Keratinocyte (primary cell): ENCODE results near the gene SLC25A12. TPM values are rescaled to one million over a fixed set of nuclear protein-coding genes. Genes with fewer than 3 reads are reported as not detected.

Experiments used
- DNase-seq: peaks from one replicate; pipeline ENCODE4 v3.0.0-alpha.2; 2011; ENCODE audit warnings: low read depth, missing footprints, low spot score
- FAIRE-seq: peaks from 2 replicates; lab custom pipeline; 2011; peaks lifted over from hg19 to GRCh38; lab: Jason Lieb, UNC
- H2AFZ ChIP-seq: 2 replicates; pipeline ENCODE4 v1.6.0; 2012; ENCODE audit warnings: low read length, control low read depth, inconsistent platforms; ENCODE audit not compliant: control insufficient read depth
- H3K27ac ChIP-seq: 2 replicates; pipeline ENCODE4 v1.5.1; 2011; ENCODE audit warnings: low read length; ENCODE audit not compliant: control insufficient read depth, insufficient read depth
- H3K27me3 ChIP-seq: 3 replicates; pipeline ENCODE4 v1.6.0; 2011; ENCODE audit warnings: low read length; ENCODE audit not compliant: control insufficient read depth, insufficient read depth; ENCODE audit errors: extremely low read depth
- H3K36me3 ChIP-seq, 2 experiments: 2 replicates in 1 of 2; 3 replicates in 1 of 2; pipeline ENCODE4 v1.5.1; 2011; ENCODE audit warnings: low read length in 2 of 2, mild to moderate bottlenecking in 1 of 2; ENCODE audit not compliant: control insufficient read depth in 2 of 2, insufficient read depth in 2 of 2; ENCODE audit errors: extremely low read depth in 1 of 2
- H3K4me1 ChIP-seq: 3 replicates; pipeline ENCODE4 v1.5.1; 2011; ENCODE audit warnings: low read length; ENCODE audit not compliant: control insufficient read depth, insufficient read depth; ENCODE audit errors: extremely low read depth
- H3K4me2 ChIP-seq: 3 replicates; pipeline ENCODE4 v1.6.0; 2011; ENCODE audit warnings: low read depth, low read length; ENCODE audit not compliant: control insufficient read depth, insufficient read depth; ENCODE audit errors: extremely low read depth
- H3K4me3 ChIP-seq, 3 experiments: fragments of 200-600 bp in 1 of 3; sonication (generic) in 1 of 3; 2 replicates in 2 of 3; 3 replicates in 1 of 3; pipeline ENCODE4 v1.5.1; 2011 to 2016; ENCODE audit warnings: low read length in 3 of 3, mild to moderate bottlenecking in 3 of 3, control low read depth in 2 of 3, inconsistent platforms in 1 of 3, low read depth in 1 of 3, mixed read lengths in 1 of 3, mixed run types in 1 of 3, moderate library complexity in 1 of 3; ENCODE audit not compliant: control insufficient read depth in 2 of 3, insufficient read depth in 2 of 3; ENCODE audit errors: extremely low read depth in 1 of 3
- H3K79me2 ChIP-seq: 2 replicates; pipeline ENCODE4 v1.6.0; 2012; ENCODE audit warnings: low read length; ENCODE audit not compliant: control insufficient read depth, insufficient read depth
- H3K9ac ChIP-seq: 3 replicates; pipeline ENCODE4 v1.6.0; 2011; ENCODE audit warnings: low read length; ENCODE audit not compliant: control insufficient read depth, insufficient read depth; ENCODE audit errors: extremely low read depth
- H3K9me1 ChIP-seq: 3 replicates; pipeline ENCODE4 v1.6.0; 2011; ENCODE audit warnings: low read length; ENCODE audit not compliant: control insufficient read depth, insufficient read depth; ENCODE audit errors: extremely low read depth
- H3K9me3 ChIP-seq: 2 replicates; pipeline ENCODE4 v1.5.1; 2012; ENCODE audit warnings: low read depth, low read length; ENCODE audit not compliant: control insufficient read depth
- H4K20me1 ChIP-seq: 3 replicates; pipeline ENCODE4 v1.6.0; 2011; ENCODE audit warnings: low read length; ENCODE audit not compliant: control insufficient read depth, insufficient read depth; ENCODE audit errors: extremely low read depth
- EZH2 ChIP-seq: IDR thresholded peaks from one replicate; pipeline ENCODE4 v1.6.1; 2012; ENCODE audit warnings: inconsistent platforms, mild to moderate bottlenecking, low read length, moderate library complexity
- dilution Hi-C: fragments of 300-500 bp; cut with MboI; formaldehyde crosslinking; loops from one replicate; pipeline ENCODE4 v1.7.0; 2020; ENCODE audit warnings: low sequenced_read_pairs; ENCODE audit not compliant: extremely low pct_ligation_motif_present
- polyA minus RNA-seq, 3 experiments: library from RNA; depleted of rRNA, polyadenylated mRNA; stranded (reverse); fragments of >200 nt; gene quantifications; 1 replicate in 1 of 3; 2 replicates in 1 of 3; 3 replicates in 1 of 3; pipeline ENCODE4 v1.2.3, GENCODE V29; 2011
- polyA plus RNA-seq, 5 experiments: library from polyadenylated mRNA; depleted of rRNA in 3 of 5; stranded (reverse) in 3 of 5; stranded (forward) in 1 of 5; unstranded in 1 of 5; fragments of >200 nt; gene quantifications; 1 replicate in 1 of 5; 2 replicates in 3 of 5; 3 replicates in 1 of 5; pipeline versions ENCODE4 v1.2.1 to v1.2.3, GENCODE V29; 2011 to 2012; ENCODE audit warnings: missing spikeins in 2 of 5, low read depth in 1 of 5, low replicate concordance in 1 of 5
- TF ChIP-seq, protein P1 (sequence below), 3 experiments: IDR thresholded peaks in 1 of 3; conservative IDR thresholded peaks in 1 of 3; optimal IDR thresholded peaks in 1 of 3; 2 replicates in 2 of 3; 3 replicates in 1 of 3; pipeline versions ENCODE3 to v1.5.1; 2011; ENCODE audit warnings: low read length in 3 of 3, mild to moderate bottlenecking in 3 of 3, moderate library complexity in 2 of 3, control low read depth in 1 of 3, inconsistent platforms in 1 of 3; ENCODE audit not compliant: insufficient read depth in 2 of 3; ENCODE audit errors: extremely low read depth in 1 of 3

The SLC25A12 gene
- polyA plus RNA-seq: 19.3 to 27.7 TPM (median 24.1 TPM) in 3 replicates
- polyA plus RNA-seq (2011; ENCODE audit: low read depth): 4.9 TPM
- 12.9 and 20.7 TPM in 2 replicates for polyA plus RNA-seq (2011; cell fraction: cytosol; rRNA removed)
- 26.7 and 28.8 TPM in 2 replicates for polyA plus RNA-seq (2011; cell fraction: nucleus; rRNA removed)
- polyA plus RNA-seq (2012; ENCODE audit: low replicate concordance): 7.9 and 11.2 TPM in 2 replicates
- 7.7 to 25.8 TPM (median 22.1 TPM) in 3 replicates for polyA minus RNA-seq
- 11.9 TPM for polyA minus RNA-seq (2011; cell fraction: cytosol; rRNA and poly(A)+ RNA removed)
- 16.7 and 25.5 TPM in 2 replicates for polyA minus RNA-seq (2011; cell fraction: nucleus; rRNA and poly(A)+ RNA removed)

GRCh38 chr2:171893824-171894611 is at the start of gene SLC25A12:
Gene SLC25A12, minus strand, starts transcription at chr2:171894244. Its CDS starts 30 bp downstream, at chr2:171894214.
- Histone ChIP-seq H3K9me1 (no peaks in the 10 kb centered on the region), H3K4me3 (peak within 1 kb of the TSS; percentile 92 to 100 (median 96)), H3K4me2 (peak within 1 kb of the TSS; percentile 98), H3K4me1 (peaks cover 16% of the 10 kb centered on the region), H3K9ac (peak within 1 kb of the TSS; percentile 88), H3K36me3 (no peaks in the 10 kb centered on the region), H3K27ac (peak within 1 kb of the TSS; percentile 69), H3K9me3 (no peaks in the 10 kb centered on the region), H3K79me2 (peaks cover 9% of the 10 kb centered on the region), H4K20me1 (no peaks in the 10 kb centered on the region), H2AFZ (peak within 1 kb of the TSS; percentile 100), H3K27me3 (no peaks in the 10 kb centered on the region)
- no peak for TF ChIP-seq EZH2
- TF ChIP-seq, protein P1, sequence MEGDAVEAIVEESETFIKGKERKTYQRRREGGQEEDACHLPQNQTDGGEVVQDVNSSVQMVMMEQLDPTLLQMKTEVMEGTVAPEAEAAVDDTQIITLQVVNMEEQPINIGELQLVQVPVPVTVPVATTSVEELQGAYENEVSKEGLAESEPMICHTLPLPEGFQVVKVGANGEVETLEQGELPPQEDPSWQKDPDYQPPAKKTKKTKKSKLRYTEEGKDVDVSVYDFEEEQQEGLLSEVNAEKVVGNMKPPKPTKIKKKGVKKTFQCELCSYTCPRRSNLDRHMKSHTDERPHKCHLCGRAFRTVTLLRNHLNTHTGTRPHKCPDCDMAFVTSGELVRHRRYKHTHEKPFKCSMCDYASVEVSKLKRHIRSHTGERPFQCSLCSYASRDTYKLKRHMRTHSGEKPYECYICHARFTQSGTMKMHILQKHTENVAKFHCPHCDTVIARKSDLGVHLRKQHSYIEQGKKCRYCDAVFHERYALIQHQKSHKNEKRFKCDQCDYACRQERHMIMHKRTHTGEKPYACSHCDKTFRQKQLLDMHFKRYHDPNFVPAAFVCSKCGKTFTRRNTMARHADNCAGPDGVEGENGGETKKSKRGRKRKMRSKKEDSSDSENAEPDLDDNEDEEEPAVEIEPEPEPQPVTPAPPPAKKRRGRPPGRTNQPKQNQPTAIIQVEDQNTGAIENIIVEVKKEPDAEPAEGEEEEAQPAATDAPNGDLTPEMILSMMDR (optimal IDR thresholded peaks at IDR 0.05 in 1 of 3, IDR thresholded peaks at IDR 0.05 in 1 of 3, conservative IDR thresholded peaks at IDR 0.05 in 1 of 3; ENCODE audit: extremely low read depth in 1 of 3, insufficient read depth in 2 of 3, low read length in 3 of 3): no peak
- DNase-seq (no peak), FAIRE-seq (no peak)
- dilution Hi-C loops: no loop called here

GRCh38 chr2:171941316-171941699 is 47.3 kb upstream of the SLC25A12 start:
- Histone ChIP-seq H2AFZ (no peak overlapping the region), H3K79me2 (peaks cover 49% of the 10 kb centered on the region), H3K4me3 (no peak overlapping the region), H3K27ac (no peak overlapping the region), H3K4me1 (no peaks in the 10 kb centered on the region), H3K4me2 (no peak overlapping the region), H3K9me3 (no peaks in the 10 kb centered on the region), H4K20me1 (peaks cover 3% of the 10 kb centered on the region), H3K27me3 (no peaks in the 10 kb centered on the region), H3K9ac (no peak overlapping the region), H3K9me1 (no peaks in the 10 kb centered on the region), H3K36me3 (peaks cover 0 to 5% of the 10 kb centered on the region in 2 experiments)
- TF ChIP-seq EZH2: no peak
- TF ChIP-seq, protein P1 (optimal IDR thresholded peaks at IDR 0.05 in 1 of 3, IDR thresholded peaks at IDR 0.05 in 1 of 3, conservative IDR thresholded peaks at IDR 0.05 in 1 of 3; ENCODE audit: extremely low read depth in 1 of 3, insufficient read depth in 2 of 3, low read length in 3 of 3): no peak
- DNase-seq (no peak), FAIRE-seq (no peak)
- dilution Hi-C loops: no loop called here
